ENCODE measurements around the gene MST1. TPM values are rescaled to one million over a fixed set of nuclear protein-coding genes. Genes with fewer than 3 reads are reported as not detected.
A peak's percentile ranks its signal among the peaks of the same experiment; 100 is the strongest.

MST1 gene
- polyA plus RNA-seq, 1 donor: 133 TPM

- no peak for DNase-seq
Observed at GRCh38 chr3:49675912-49676311, 13.4 kb downstream of the MST1 start.

DNA sequence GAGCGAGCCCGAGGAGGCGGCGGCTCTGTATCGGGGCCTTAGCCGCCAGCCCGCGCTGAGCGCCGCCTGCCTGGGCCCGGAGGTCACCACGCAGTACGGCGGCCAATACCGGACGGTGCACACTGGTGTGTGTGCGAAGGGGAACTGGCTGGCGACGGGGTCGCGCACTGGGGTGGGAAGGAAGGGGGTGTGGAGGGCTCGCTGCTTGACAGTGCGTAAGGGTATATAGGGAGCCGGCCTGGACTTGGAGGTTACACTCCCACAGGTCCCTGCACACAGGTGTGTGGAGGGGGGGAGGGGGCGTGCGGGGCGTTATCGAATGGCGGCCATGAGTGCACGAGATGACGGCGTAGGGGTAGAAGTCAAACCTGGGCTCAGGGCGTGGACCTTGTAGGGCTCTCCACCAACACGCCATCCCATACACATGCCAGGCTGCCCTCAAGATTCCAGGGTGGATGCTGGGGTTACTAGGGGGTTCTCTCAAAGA lies 14.7 kb downstream of the MST1 start:
- no peak for DNase-seq

DNA sequence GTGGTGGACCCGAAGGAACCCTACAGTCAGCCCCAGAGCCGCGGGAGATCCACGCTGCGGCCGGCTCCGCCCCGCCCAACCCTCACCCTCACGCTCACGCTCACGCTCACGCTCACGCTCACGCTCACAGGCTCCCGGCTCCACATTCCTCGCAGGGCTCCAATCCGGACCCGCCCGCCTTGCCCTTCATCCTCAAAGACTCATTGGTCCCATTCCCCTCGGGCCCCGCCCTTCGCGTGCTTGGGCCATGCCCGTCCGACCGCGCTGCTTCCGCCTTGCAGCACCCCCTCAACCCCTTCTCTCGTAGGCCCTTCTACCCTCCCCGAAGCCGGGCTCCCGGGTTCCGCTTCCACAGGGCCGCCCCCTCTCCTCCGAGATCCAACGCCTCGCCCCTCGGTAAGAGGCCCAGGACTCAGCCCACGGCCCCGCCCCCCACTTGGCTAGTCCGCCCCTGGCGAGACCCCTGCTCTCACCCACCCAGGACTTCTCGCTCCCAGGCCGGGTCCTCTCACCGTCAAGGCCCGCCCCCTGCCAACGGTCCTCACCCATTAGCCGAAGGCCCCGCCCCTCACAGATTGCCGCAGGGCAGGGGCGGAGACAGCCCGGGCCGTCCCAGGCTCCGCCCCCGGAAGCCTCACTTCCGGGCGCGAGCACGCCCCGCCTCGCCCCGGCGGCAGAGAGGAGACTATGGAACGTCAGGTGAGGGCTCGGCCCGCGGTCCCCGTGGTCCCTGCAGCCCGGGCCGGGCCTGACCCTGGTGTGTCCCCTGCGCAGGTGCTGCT lies 15.4 kb downstream of the MST1 start, which contains the start of gene APEH:
Gene APEH (plus strand): TSS at position 637 of the 782 bp plus-strand sequence. CDS start 51 bp downstream, at position 688.
- DNase-seq: peak; percentile 94

- no peak for DNase-seq
Observed at GRCh38 chr3:49673121-49673714, 16.1 kb downstream of the MST1 start.

DNA sequence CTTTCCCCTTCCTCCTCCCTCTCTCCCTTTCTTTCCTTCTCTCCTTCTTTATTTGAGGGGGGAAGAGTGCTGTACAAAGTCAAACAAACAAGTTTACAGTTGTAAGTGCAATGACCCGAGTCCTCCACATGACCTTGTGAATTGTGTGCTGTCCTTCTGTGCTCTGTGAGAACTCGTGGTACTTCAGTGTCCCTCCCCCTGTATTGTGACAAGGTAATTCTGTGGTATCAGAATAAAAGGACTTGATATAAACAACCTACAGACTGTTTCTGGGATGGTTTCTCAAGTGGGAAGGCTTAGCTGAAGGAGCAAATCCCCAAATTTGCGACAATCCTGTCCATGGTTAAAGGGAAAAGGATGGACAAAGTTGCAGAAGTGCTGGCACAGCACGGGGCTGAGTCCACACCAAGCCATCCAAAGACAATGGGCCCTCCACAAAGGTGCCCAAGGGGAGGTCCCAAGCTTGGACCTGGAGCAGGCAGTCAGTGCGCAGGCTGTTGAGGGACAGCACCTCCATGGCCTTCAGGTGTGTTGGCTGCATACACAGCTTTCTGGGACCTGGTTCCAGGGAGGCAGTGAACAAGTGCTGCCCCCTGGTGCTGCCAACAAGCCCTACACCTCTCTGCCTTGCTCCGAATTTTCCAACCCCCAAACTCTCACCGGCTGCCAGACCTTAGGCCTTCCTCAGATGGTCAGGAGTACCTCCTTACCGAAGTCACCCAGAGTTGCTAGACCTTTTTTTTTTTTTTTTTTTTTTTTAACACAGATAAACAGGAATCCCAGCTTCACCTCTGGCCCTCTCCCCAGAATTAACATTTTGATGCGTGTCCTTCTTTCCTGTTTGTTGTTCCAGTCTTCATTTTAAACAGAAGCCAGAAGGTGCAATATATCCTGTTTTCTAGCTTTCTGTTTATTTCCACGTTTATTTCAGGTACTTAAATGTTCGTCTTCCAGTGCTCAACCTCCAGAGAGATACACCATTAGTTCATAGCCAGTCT lies 17.7 kb downstream of the MST1 start:
- DNase-seq: peak; percentile 70

DNA sequence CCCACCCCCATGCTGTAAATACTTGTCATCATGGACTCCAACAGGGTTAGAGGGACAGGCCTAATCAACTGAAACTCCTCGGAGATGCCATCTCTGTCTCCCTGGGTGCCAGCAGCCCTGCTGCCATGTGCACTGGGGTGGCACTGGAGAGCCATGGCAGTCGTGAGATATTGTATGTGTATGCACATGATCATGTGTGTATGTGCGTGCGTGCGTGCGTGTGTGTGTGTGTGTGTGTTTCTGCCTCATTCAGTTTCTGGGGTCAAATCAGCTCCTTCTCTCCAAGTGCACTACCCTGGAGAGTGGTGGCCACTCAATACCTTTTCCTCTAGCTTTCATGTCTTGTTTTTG lies 18.4 kb downstream of the MST1 start:
- DNase-seq: no peak

GRCh38 chr3:49669352-49669751 lies 19.9 kb downstream of the MST1 start:
- DNase-seq: no peak

- no peak for DNase-seq
Observed at GRCh38 chr3:49668861-49669260, 20.4 kb downstream of the MST1 start.

DNA sequence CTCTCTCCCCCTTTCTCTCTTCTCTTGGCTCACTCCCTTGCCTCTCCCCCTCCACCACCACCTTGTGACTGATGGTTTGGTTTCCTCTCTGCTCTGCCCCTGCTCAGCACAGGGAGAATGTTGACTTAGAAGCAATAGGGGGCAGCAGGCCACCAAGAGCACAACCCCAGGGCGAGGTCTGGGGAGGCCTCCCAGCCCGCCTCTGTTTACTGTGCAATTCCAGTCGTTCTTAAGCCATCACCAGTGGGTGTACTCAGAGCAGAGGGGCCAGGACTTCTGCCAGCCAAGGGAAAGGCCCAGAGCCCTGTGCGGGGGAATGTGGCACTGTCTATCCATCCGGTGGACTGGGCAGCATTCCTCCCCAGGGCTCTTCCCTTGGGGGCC lies 20.9 kb downstream of the MST1 start:
- no peak for DNase-seq

GRCh38 chr3:49667701-49668413 lies 21.4 kb downstream of the MST1 start:
- no peak for DNase-seq

DNA sequence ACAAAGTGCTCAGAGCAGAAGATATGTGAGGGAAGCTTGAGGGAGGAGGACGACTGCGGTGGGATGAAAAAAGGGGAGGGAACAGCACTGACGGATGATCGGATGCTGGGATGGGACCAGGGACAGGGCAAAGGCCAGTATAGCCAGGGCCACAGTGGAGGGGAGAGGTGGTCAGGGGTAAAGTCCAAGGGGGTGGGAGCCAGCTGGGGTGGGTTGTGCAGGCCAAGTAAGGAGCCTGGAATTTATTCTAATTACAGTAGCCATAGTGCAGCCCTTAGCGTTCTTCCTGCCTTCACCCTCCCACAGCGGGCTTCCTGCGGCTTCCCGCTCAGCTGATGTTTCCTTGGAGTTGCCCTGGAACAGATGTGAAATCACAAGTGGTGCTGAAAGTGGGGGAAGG lies 22.7 kb downstream of the MST1 start:
- no peak for DNase-seq

- no peak for DNase-seq
Observed at GRCh38 chr3:49665822-49666519, 23.3 kb downstream of the MST1 start.

DNA sequence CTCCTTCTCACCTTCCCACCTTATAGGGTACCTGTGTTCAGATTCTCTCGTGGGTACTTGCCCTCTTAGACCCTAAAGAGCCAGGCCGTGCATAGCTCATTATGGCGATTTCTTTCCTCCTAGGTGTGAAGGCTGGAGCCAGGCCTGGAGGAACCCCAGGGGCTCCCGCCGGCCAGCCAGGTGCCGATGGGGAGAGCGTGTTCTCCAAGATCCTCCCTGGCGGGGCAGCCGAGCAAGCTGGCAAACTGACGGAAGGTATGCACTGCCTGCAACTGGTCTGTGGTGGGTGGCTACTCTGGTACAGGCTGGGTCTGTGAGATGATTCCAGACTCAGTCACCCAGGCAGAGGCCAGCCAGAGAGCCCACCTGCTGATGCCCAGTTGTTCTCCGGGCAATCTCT lies 25.0 kb downstream of the MST1 start:
- DNase-seq: no peak

- DNase-seq: no peak
Observed at GRCh38 chr3:49663831-49664230, 25.4 kb downstream of the MST1 start.

- DNase-seq: no peak
Observed at GRCh38 chr3:49662720-49663413, 26.4 kb downstream of the MST1 start.

DNA sequence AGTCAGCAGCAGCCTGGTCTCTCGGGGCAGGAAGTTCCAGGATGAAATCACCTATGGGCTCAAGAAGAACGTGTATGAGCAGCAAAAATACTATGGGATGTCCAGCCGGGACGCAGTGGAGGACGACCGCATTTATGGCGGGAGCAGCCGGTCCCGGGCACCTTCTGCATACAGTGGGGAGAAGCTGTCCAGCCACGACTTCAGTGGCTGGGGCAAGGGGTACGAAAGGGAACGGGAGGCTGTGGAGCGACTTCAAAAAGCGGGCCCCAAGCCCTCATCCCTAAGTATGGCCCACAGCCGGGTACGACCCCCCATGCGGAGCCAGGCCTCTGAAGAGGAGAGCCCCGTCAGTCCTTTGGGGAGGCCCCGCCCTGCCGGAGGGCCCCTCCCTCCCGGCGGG lies 27.3 kb downstream of the MST1 start:
- no peak for DNase-seq

- DNase-seq: no peak
Observed at GRCh38 chr3:49661281-49661680, 28.0 kb downstream of the MST1 start.

DNA sequence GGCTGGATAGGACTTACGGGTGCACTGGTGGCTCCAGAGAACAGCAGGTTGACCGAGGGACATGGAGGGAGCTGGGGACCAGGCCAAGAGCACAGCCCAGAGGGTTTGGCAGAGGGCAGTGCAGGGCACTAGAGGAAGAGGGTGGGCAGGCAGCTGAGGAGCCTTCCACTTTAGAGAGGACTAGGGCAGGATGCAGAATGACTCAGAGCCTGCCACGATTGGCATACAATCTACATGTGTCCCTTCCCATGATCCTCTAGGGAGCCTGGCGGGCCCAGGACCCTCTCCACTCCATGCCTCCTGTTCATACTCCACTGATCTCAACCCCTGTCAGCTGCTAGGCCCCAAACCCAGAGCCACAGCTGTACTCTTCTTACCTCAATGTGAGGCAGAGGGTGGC lies 29.5 kb downstream of the MST1 start:
- no peak for DNase-seq

- no peak for DNase-seq
Observed at GRCh38 chr3:49658711-49659110, 30.6 kb downstream of the MST1 start.

DNA sequence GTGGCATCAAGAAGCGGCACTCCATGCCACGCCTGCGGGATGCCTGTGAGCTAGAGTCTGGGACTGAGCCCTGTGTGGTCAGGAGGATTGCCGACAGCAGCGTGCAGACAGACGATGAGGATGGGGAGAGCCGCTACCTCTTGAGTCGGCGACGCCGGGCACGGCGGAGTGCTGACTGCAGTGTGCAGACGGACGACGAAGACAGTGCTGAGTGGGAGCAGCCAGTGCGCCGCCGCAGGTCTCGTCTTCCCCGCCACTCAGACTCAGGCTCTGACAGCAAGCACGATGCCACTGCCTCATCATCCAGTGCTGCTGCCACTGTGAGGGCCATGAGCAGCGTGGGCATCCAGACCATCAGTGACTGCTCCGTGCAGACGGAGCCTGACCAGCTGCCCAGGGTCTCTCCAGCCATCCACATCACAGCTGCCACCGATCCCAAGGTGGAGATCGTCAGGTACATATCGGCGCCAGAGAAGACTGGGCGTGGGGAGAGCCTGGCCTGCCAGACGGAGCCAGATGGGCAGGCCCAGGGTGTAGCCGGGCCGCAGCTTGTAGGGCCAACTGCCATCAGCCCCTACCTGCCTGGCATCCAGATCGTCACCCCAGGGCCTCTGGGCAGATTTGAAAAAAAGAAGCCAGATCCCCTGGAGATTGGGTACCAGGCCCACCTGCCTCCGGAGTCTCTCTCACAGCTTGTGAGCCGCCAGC lies 31.9 kb downstream of the MST1 start:
- no peak for DNase-seq

Data from left kidney (tissue), 2 donors.